Measurements from ENCODE around the gene CYP4F8.
"Not testable (repeated sequence)": the region's sequence is repeated elsewhere in the genome, so short reads cannot be mapped to it uniquely, and the experiment has no call there.

CYP4F8 gene

DNA sequence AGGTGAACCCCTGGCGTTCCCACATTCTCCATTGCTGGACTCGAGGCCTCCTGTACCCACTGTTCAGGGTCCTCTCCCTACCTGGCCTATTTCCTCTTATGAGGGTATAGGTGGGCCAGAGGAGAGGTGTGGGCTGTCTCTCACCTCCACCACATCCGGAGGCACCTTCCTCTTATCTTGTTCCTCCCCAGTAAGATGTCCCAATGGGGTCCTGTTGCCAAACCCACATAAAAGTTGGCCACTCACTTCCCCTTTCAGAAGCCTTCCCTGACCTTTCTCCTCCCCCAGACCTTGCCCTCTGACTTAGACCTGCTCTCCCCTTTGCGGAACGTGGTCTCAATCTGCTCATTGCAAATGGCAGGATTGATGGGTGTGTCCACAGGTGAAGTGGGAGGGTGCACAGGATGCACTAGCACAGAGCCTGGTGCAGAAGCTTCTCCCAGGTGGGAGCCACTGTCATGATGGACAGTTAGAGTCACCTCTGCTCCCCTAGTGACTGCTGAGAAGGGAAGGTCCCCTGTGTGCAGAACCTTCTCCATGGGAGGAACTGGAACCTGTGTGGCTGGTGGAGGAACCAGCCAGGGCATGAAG is 27.0 kb downstream of the CYP4F8 start:
- in situ Hi-C loops (cut with MboI; ENCODE audit: low sequenced_read_pairs), result no loop called here

DNA sequence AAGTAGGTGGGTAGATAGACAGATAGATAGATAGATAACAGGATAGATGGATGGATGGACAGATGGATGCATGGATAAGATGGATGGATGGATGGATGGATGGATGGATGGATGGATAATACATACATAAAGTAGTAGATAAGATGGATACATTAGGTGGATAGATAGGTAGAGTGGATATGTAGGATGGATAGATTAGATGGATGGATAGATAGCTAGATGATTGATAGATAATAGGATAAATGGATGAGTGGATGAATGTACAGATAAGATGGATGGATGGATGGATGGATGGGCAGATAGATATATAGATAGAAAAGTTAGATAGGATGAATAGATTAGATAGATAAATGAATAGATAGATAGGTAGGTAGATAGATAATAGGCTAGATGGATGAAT is 27.8 kb downstream of the CYP4F8 start:
- in situ Hi-C loops (cut with MboI; ENCODE audit: low sequenced_read_pairs), result no loop called here

DNA sequence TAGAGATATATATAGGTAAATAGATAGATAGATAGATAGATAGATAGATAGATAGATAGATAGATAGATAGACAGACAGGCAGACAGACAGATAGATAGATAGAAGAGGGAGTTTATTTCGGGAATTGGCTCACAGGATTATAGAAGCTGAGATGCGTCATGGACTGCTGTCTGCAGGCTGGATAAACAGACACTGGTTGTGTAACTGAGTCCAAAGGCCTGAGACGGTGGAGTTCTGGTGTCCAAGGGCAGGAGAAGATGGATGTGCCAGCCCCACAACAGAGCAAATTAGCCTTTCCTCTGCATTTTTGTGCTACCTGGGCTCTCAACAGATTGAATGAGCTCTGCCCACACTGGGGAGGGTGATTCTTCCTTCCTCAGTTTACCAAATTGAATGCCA is 28.4 kb downstream of the CYP4F8 start:
- in situ Hi-C loops (cut with MboI; ENCODE audit: low sequenced_read_pairs), result no loop called here

DNA sequence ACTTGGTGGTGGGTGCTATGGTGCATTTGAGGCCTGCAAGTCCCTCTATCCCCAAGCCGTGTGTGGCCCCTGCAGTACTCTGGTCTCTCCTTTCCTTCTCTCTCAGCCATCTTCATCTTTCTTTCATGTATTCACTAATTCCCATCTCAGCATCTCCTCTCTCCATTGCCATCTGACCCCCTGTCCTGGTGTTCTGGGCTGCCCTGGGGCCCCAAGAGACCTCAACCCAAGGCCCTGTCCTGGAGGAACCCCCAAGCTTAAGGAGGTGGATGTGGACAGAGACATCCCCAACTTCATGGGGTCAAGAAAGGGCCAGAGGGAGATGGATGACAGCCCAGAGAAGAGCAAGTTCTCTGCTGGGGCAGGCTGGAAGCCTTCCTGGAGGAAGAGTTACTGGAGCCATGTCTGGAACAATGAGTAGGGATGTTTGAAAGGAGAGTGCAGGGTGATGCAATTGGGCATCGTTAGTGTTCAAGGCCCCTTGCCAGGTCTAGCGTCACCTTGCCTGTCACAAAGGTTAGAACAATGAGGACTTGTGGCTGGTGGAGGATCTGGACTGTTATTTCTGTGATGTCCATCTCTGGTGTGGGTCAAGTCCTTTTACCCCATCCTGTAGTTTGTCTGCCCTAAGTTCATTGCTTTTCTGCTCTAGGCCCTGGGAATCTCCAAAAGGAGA is 29.2 kb downstream of the CYP4F8 start:
- in situ Hi-C loops (cut with MboI; ENCODE audit: low sequenced_read_pairs), result no loop called here

DNA sequence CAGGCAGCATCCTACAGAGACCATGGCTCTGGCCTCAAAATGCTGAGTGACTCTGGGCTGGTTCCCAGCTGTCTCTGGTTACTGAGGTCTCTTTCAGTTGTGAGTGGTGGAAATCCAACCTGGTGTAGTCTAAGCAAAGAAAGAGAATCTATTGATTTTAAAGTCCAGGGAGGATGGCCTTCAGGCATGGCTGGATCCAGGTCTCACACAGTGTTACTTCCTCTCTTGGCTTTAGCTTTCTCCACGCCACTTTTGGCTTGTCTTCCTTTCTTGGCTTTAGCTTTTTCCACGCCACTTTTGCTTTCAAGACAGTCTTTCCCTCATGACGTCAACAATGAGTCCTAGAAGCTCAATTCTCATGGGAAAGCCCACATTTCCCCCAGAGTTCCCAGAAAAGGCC is 29.8 kb downstream of the CYP4F8 start:
- in situ Hi-C loops (cut with MboI; ENCODE audit: low sequenced_read_pairs), result no loop called here

DNA sequence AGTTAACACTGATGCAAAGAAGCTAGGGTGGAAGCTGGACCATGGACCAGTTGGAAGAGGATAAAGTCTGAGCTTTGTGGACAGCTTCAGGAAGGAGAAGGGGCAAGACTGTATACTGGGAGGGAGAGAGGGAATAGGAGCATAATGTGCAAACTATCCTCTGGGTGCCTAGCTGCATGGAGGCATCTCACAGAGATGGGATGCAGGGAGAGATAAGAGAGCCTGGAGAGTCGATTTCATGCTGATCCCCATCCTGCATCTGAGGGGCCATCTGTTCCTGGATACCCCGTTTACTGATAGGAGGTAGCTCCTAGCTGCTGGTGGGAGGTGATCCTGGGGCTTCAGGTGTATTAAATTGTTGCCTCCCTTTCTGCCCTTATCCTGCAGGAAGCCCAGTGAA is 34.5 kb downstream of the CYP4F8 start:
- in situ Hi-C loops (cut with MboI; ENCODE audit: low sequenced_read_pairs), result no loop called here

DNA sequence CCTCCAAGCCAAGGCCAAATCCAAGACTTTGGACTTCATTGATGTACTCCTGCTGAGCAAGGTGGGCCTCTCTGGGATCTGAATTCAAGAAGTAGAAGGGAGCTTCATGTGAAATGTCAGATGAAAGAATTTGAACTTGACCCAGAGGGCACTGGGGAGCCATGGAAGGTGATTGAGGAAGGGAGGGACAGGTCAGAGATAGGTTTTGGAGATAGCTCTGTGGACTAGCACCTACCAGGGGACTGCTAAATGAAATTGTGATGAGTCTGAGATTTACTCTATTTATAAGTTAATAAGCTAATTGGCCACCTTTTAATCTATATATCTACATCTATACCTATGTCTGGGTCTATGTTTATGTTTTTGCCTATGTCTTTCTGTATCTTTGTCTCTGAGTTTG is 35.1 kb downstream of the CYP4F8 start:
- in situ Hi-C loops (cut with MboI; ENCODE audit: low sequenced_read_pairs), result not testable (repeated sequence)

DNA sequence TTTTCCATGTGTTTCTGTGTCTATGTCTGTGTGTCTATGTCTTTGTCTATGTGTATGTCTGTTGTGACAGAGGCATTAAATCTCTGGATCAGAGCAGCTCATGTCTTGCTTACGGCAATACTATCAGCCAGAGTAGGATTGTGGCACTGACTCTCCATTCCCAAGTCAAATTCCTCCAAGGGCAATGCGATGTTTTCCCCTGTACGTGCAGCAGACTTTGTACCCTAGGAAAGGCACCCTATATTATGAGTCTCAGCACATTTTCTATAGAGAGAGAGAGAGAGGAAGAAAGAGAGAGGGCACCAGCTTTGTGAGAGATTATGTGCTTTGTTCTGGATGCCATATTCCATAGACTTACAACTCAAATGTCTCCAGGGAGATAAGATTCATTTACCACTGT is 36.8 kb downstream of the CYP4F8 start:
- in situ Hi-C loops (cut with MboI; ENCODE audit: low sequenced_read_pairs), result no loop called here

DNA sequence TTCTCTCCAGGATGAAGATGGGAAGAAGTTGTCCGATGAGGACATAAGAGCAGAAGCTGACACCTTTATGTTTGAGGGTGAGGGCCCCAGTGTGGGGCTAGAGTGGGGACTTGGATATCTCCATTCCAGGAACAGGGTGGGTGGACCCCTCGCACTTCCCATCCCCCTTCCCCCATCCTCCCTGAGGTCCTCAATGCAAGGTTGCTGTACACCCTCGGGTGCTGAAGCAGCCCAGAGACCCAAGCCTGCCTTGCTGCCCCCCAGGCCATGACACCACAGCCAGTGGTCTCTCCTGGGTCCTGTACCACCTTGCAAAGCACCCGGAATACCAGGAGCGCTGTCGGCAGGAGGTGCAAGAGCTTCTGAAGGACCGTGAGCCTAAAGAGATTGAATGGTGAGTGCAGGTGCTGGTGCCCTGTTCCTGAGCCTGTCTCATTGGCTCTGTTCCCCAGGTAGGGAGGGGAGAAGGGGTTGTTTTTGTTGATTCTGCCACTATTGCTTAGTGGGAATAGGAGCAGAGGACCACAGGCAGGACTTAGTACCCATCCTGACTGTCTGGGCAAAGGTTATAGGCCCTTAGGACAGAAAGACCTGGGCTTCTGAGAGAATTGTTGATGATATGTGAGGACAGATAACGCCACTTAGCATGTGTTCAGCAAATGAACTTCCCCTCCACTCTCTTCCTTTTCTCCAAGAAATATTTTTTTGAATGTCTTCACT is 37.7 kb downstream of the CYP4F8 start:
- in situ Hi-C loops (cut with MboI; ENCODE audit: low sequenced_read_pairs), result no loop called here

DNA sequence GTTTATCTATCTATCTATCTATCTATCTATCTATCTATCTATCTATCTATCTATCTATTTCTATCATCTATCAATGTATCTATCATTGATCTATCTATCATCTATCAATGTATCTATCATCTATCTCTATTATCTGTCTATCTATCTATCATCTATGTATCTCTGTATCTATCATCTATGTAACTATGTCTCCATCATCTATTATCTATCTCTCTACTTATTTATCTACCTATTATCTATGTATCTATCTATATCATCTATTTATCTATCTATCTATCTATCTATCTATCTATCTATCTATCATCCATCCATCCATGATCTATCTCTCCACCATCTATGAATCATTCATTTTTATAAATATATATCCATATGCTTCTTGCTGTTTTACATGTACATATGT is 41.4 kb downstream of the CYP4F8 start:
- in situ Hi-C loops (cut with MboI; ENCODE audit: low sequenced_read_pairs), result no loop called here

DNA sequence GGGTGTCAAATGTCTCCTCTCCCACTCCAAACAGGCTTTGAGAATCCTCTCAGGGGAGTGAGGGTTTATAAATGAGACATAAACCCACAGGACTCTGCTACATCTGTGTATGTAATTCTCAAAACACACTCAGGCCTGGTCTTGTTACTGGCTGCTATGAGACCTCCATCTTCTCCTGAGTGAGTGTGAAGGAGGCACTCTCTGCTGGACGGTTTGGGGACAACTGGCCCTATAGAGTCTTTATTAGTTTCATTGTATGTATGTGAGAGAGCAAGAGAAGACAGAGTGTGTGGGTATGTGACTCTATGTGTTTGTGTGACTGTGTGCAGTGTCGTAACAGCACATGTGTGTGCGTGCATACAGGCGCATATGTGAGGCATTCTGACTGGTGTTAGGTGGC is 48.2 kb downstream of the CYP4F8 start:
- in situ Hi-C loops (cut with MboI; ENCODE audit: low sequenced_read_pairs), result no loop called here

DNA sequence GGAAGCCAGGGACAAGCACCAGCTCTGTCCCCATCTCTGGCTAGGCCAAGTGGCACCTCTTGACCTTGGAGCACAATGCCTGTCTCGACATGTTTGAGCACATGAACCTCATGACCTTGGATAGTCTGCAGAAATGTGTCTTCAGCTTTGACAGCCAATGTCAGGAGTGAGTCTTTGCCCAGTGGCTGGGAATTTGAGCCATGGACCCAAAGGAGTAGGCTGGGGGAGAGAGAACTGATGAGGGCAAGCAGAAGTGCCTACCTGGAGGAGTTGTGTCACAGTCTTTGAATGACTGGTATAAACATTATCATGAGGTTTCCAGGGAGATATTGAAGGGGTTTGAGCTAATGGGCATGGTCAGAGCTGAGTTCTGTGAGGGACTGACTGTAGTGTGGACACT is 51.2 kb downstream of the CYP4F8 start:
- in situ Hi-C loops (cut with MboI; ENCODE audit: low sequenced_read_pairs), result no loop called here

DNA sequence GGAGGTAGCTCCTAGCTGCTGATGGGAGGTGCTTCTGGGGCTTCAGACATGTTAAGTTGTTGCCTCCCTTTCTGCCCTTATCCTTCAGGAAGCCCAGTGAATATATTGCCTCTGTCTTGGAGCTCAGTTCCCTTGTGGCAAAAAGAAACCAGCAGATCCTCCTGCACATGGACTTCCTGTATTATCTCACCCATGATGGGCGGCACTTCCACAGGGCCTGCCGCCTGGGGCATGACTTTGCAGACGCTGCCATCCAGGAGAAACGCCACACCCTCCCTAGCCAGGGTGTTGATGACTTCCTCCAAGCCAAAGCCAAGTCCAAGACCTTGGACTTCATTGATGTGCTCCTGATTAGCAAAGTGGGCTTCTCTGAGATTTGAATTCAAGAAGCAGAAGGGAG is 51.9 kb downstream of the CYP4F8 start:
- in situ Hi-C loops (cut with MboI; ENCODE audit: low sequenced_read_pairs), result no loop called here

DNA sequence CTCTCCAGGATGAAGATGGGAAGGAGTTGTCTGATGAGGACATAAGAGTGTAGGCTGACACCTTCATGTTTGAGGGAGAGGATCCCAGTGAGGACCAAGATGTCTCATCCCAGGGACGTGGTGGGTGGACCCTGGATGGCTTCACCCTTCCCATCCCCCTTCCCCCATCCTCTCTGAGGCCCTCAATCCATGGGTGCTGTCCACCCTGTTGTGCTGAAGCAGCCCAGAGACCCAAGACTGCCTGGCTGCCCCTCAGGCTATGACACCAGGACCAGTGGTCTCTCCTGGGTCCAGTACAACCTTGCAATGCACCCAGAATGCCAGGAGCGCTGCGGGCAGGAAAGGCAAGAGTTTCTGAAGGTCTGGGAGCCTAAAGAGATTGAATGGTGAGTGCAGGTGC is 54.4 kb downstream of the CYP4F8 start:
- in situ Hi-C loops (cut with MboI; ENCODE audit: low sequenced_read_pairs), result no loop called here

DNA sequence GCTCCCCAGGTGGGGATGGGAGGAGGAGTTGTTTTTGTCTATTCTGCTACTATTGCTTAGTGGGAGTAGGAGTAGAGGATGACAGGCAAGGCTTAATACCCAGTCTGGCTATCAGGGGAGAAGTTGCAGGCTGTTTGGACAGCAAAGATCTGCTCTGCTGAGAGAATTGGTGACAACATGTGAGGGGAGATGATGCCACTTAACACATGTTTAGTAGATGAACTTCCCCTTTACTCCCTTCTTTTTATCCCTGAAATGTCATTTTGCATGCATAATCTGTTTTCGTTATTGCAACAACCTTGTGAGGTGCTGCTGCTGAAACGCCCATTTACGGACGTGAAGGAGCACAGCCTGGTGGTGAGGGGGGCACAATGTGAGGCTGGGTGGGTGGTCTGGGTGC is 54.9 kb downstream of the CYP4F8 start:
- in situ Hi-C loops (cut with MboI; ENCODE audit: low sequenced_read_pairs), result no loop called here

DNA sequence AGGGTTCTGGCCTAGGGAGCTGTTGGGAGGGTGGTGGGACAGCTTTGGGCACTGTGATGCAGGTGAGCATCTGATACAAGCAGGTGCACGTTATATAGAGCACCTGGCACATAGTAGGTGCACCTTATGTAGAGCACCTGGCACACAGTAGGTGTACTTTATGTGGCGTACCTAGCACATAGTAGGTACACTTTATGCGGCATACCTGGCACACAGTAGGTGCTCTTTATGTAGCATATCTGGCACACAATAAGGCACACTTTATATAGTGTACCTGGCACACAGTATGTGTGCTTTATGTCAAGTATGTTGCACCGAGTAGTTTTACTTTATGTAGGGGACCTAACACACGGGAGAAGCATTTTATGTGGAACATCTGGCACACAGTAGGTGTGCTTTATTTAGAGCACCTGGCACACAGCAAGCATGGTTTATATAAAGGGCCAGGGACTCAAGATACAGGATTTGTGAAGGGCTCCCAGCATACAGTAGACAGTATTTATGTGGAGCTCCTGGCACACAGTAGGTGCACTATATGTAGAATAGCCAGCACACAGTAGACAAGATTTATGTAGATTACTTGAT is 56.3 kb downstream of the CYP4F8 start:
- in situ Hi-C loops (cut with MboI; ENCODE audit: low sequenced_read_pairs), result no loop called here

DNA sequence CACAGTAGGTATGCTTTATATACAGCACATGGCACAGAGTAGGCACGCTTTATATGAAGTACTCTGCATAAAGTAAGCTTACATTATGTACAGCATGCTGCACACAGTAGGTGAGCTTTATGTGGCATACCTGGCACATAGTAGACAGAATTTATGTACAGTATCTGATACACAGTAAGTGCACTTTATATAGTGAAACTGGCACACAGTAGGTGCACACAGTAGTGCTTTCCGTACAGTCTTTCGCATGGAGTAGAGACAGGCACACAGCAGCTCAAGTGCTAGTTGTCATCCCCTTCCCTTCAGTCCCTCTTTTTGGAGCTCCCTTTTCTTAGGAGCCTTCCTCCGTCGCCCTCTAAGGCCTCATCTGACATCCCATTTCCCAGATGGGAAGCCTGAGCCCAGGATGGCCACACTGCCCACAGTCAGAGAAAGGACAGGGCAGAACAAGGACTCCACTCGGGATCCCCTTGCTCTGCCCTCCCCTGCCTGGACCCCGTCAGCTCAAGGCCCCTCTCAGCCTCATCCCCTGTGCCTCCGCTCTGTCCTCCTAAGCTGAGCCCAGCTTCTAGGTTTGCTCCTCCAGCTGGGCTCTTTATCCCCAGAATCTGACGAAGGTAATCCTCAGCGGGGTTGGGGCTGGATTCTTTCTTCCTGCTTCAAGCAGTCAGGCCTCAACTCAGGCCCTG is 57.0 kb downstream of the CYP4F8 start:
- in situ Hi-C loops (cut with MboI; ENCODE audit: low sequenced_read_pairs), result no loop called here

DNA sequence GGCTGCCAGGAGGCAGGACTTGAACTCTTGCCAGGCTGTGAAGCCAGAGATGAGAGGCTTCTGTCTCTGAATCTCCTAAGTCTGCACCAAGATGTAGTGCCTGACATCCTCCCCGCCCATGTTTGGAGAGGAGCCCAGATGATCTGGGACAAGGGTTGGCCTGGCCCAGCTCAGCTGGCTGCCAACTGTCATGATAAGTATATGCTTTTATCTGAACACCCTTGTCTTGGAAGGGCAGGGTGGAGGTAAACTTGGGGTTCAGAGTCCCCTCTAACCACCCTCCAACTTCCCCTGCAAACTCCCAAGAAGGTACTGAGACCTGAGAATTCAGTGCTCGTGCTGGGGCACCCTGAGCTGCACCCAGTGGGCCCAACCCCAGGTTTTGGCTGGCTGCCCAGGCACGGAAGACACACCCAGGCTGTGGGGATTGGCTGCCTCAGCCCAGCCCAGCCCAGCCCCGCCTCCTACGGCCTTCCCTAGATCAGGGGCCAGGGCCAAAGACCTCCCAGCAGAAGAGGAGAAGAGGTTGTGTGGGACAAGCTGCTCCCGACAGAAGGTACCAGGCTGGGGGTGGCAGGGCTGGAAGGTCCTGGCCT is 57.7 kb downstream of the CYP4F8 start, which contains the start of gene CYP4F12:
TSS of gene CYP4F12 (plus strand) at position 508 of the 596 bp plus-strand sequence. CDS start 443 bp downstream, outside the sequence.
- in situ Hi-C loops (cut with MboI; ENCODE audit: low sequenced_read_pairs), result no loop called here

DNA sequence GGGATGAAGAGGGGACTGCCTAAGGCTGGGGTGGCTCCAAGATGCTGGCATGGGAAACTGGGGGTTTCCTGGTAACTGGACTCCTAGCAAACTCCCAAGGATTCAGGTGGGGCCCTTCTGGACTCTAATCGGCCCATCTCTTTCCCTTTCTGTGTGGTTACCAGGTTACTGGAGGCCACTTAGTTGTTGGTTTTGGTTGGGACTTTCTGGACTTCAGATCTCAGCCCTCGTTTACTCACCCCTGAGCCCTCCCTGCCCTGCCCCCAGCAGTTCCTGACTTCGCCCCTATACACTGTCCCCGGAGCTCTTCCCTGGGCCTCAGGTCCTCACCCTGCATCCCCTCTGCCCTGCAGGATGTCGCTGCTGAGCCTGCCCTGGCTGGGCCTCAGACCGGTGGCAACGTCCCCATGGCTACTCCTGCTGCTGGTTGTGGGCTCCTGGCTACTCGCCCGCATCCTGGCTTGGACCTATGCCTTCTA is 58.2 kb downstream of the CYP4F8 start:
- in situ Hi-C loops (cut with MboI; ENCODE audit: low sequenced_read_pairs), result no loop called here

DNA sequence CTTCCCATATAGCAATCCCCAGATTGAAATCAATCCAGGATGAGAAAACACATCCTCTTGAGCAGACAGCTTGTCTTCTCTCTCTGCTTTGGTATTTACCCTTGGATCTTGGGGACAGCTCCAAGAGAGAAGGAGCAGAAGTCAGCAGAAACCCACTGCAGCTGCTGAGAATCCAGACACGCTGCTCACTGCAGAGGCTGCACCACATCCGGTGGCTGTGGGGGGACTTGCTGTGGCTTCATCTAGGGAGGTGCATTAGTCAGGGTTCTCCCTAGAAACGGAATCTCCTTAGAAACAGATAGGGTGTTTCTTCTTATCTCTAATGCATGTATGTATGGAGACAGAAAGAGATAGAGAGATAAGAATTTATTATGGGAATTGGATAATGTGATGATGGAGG is 60.5 kb downstream of the CYP4F8 start:
- in situ Hi-C loops (cut with MboI; ENCODE audit: low sequenced_read_pairs), result no loop called here

DNA sequence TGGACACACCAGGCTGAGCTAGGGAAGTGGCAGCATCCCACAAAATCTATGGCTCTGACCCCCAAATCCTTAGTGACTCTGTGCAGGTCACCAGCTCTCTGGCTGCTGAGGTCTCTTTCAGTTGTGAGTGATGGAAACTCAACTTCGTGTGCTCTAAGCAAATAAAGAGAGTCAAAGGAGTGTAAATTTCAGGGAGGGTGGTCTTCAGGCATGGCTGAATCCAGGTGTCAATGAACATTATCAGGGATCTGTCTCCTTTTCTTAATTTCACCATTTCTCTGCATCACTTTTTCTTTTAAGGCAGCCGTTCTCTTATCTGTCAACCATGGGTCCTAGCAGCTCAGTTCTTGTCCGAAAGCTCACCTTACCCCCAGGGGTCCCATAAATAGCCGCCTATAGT is 64.1 kb downstream of the CYP4F8 start:
- in situ Hi-C loops (cut with MboI; ENCODE audit: low sequenced_read_pairs), result no loop called here
